Ishikawa (cell line): ENCODE measurements around the gene CCDC121.

Source experiments
- CEBPB ChIP-seq: IDR thresholded peaks from 2 replicates; pipeline ENCODE4 v1.6.1; 2012
- CREB1 ChIP-seq: IDR thresholded peaks from 2 replicates; pipeline ENCODE4 v1.6.1; 2012; ENCODE audit warnings: low read depth
- EGR1 ChIP-seq: IDR thresholded peaks from 2 replicates; pipeline ENCODE4 v1.6.1; 2012
- EP300 ChIP-seq: IDR thresholded peaks from 2 replicates; pipeline ENCODE4 v1.6.1; 2012; ENCODE audit warnings: borderline replicate concordance
- FOXM1 ChIP-seq: IDR thresholded peaks from 2 replicates; pipeline ENCODE4 v1.6.1; 2012; ENCODE audit warnings: low read depth, borderline replicate concordance
- NFIC ChIP-seq: IDR thresholded peaks from 2 replicates; pipeline ENCODE4 v1.6.1; 2012
- RAD21 ChIP-seq: IDR thresholded peaks from 2 replicates; pipeline ENCODE4 v1.6.1; 2012; ENCODE audit warnings: low read depth
- TAF1 ChIP-seq: IDR thresholded peaks from 2 replicates; pipeline ENCODE4 v1.6.1; 2012; ENCODE audit warnings: low read depth, mild to moderate bottlenecking
- TCF12 ChIP-seq: IDR thresholded peaks from 2 replicates; pipeline ENCODE4 v1.6.1; 2012; ENCODE audit warnings: low read depth
- TEAD4 ChIP-seq: IDR thresholded peaks from 2 replicates; pipeline ENCODE4 v1.6.1; 2012
- YY1 ChIP-seq: IDR thresholded peaks from 2 replicates; pipeline ENCODE4 v1.6.1; 2012; ENCODE audit warnings: low read depth
- ZBTB7A ChIP-seq: IDR thresholded peaks from 2 replicates; pipeline ENCODE4 v1.6.1; 2012; ENCODE audit warnings: low read depth
- TF ChIP-seq, protein P1 (sequence below): IDR thresholded peaks from 2 replicates; pipeline ENCODE4 v1.6.1; 2012; ENCODE audit warnings: low read depth, mild to moderate bottlenecking
- TF ChIP-seq, protein P2 (sequence below): IDR thresholded peaks from 2 replicates; pipeline ENCODE4 v1.6.1; 2012
- TF ChIP-seq, protein P3 (sequence below): IDR thresholded peaks from 2 replicates; pipeline ENCODE4 v1.6.1; 2012

The CCDC121 gene, protein sequence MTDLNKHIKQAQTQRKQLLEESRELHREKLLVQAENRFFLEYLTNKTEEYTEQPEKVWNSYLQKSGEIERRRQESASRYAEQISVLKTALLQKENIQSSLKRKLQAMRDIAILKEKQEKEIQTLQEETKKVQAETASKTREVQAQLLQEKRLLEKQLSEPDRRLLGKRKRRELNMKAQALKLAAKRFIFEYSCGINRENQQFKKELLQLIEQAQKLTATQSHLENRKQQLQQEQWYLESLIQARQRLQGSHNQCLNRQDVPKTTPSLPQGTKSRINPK

DNA sequence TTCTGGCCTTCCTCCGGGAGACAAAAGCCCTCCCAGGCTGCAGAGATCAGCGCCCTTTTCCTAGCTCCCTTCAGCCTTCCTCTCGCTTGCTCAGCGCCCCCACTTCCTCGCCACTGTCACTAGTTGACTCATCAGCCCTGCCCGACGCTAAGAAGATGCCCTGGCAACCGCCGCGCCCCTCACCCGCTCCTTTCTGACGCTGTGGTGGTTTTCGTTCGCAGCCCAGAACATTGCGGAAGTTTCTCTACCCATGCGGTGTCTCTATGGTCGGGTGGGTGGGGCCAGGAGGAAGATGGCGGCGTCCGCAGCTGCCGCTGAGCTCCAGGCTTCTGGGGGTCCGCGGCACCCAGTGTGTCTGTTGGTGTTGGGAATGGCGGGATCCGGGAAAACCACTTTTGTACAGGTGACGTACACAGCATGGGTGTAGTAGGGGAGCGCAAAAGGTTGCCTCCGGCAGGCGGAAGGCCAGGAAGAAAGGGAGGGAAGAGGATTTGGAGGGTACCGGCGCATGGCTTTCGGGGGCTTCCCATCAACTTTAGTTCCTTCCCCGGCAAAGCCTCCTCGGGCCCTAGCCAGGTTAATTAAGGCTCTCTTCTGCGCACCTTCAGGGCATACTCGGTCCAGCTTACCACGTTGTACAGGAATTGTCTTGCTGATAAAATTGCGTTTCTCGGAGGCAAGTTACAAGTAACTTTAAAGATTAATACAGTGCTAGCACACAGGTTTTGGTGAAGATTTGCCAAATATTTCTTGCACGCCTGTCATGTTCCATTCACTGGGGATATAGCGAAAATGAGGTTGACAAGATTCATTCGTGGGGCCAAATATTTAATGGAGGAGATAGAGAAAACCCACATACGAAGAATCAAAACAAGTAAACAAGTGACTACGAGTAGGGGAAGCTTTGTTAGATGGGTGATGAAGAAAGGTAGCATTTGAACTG is at the start of gene CCDC121, which contains the start of gene GPN1:
Gene CCDC121, minus strand, starts transcription at position 246 of the 943 bp plus-strand sequence. CDS start 1,213 bp downstream, outside the sequence.
Gene GPN1, plus strand, starts transcription at position 284 of the 943 bp plus-strand sequence. Its CDS starts 9 bp downstream, at position 293.
- TF ChIP-seq YY1 = peak; percentile 97
- 0 out of 2 replicates have a peak, but pooled peaks have one; percentile 28 for TF ChIP-seq NFIC
- TF ChIP-seq, protein P1, sequence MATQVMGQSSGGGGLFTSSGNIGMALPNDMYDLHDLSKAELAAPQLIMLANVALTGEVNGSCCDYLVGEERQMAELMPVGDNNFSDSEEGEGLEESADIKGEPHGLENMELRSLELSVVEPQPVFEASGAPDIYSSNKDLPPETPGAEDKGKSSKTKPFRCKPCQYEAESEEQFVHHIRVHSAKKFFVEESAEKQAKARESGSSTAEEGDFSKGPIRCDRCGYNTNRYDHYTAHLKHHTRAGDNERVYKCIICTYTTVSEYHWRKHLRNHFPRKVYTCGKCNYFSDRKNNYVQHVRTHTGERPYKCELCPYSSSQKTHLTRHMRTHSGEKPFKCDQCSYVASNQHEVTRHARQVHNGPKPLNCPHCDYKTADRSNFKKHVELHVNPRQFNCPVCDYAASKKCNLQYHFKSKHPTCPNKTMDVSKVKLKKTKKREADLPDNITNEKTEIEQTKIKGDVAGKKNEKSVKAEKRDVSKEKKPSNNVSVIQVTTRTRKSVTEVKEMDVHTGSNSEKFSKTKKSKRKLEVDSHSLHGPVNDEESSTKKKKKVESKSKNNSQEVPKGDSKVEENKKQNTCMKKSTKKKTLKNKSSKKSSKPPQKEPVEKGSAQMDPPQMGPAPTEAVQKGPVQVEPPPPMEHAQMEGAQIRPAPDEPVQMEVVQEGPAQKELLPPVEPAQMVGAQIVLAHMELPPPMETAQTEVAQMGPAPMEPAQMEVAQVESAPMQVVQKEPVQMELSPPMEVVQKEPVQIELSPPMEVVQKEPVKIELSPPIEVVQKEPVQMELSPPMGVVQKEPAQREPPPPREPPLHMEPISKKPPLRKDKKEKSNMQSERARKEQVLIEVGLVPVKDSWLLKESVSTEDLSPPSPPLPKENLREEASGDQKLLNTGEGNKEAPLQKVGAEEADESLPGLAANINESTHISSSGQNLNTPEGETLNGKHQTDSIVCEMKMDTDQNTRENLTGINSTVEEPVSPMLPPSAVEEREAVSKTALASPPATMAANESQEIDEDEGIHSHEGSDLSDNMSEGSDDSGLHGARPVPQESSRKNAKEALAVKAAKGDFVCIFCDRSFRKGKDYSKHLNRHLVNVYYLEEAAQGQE = 0 out of 2 replicates have a peak, but pooled peaks have one; percentile 34
- TF ChIP-seq TCF12 = peak; percentile 71
- TF ChIP-seq, protein P2, sequence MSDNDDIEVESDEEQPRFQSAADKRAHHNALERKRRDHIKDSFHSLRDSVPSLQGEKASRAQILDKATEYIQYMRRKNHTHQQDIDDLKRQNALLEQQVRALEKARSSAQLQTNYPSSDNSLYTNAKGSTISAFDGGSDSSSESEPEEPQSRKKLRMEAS = peak; percentile 73
- 0 out of 2 replicates have a peak, but pooled peaks have one; percentile 23 for TF ChIP-seq CREB1
- no peak for TF ChIP-seq FOXM1
- TF ChIP-seq EP300 = 0 out of 2 replicates have a peak, but pooled peaks have one; percentile 34
- peak; percentile 13; the same call in 1 of the 2 replicates for TF ChIP-seq RAD21
- TF ChIP-seq, protein P3, sequence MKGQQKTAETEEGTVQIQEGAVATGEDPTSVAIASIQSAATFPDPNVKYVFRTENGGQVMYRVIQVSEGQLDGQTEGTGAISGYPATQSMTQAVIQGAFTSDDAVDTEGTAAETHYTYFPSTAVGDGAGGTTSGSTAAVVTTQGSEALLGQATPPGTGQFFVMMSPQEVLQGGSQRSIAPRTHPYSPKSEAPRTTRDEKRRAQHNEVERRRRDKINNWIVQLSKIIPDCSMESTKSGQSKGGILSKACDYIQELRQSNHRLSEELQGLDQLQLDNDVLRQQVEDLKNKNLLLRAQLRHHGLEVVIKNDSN = no peak
- TF ChIP-seq TAF1 = peak; percentile 99
- 0 out of 2 replicates have a peak, but pooled peaks have one; percentile 8 for TF ChIP-seq EGR1
- no peak for TF ChIP-seq TEAD4
- no peak for TF ChIP-seq ZBTB7A
- no peak for TF ChIP-seq CEBPB

DNA sequence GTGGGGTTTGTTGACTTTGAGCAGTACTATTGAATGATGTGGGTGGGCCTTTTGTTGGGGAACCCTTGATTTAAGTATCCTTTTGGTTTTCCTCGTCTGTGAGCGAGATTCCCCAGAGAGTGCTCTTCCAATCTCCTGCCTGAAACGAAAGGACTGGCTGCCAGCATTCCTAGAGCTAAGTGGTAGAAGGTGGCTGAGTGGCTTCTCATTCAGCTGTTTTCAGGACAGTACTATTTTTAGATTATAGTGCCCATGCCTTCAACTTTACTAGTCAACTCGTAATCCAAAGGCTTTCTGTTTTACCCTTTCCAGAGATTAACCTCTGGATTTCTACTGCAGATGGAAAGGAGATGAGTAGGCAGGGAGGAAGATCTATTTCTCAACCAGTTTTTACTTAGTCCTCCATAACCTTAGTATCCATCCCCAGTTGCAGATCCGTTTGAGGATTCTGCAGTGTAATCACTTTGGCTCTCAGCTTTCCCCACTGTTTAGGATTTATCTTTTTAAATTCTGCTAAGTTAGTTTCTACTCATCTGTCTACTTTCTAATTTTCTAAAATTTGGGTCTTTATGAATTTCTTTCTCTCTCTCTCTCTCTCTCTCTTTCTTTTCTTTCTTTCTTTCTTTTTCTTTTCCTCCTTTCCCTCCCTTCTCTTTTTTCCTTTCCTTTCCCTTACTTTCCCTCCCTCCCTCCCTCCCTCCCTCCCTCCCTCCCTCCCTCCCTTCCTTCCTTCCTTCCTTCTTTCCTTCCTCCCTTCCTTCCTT is 44.1 kb upstream of the CCDC121 start:
- TF ChIP-seq TCF12 (no peak), ZBTB7A (no peak), FOXM1 (no peak), EGR1 (no peak)
- TF ChIP-seq, protein P2 = no peak

DNA sequence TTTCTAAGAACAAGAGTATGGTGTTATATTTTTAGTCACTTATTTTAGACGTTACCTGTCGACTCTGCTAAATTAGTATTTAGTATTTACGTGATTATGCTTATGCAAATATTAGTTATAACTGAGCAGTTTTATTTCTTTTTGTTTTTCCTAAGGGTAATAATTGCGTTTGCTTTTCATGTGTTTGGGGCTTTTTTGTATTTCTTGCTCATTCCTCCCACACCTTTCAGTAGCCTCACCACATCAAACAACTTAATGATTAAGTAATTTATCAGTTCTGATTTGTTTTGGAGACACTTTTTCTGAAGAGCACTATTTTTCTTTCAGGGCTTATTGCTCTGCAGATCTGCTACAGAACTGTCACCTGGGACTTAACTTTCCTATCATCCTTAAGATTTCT is 42.4 kb upstream of the CCDC121 start:
- no peak for TF ChIP-seq NFIC
- no peak for TF ChIP-seq YY1
- no peak for TF ChIP-seq EP300
- no peak for TF ChIP-seq EGR1
- no peak for TF ChIP-seq TCF12
- no peak for TF ChIP-seq ZBTB7A
- TF ChIP-seq, protein P2 = no peak
- TF ChIP-seq CEBPB = no peak
- TF ChIP-seq CREB1 = no peak
- TF ChIP-seq, protein P3 = no peak

DNA sequence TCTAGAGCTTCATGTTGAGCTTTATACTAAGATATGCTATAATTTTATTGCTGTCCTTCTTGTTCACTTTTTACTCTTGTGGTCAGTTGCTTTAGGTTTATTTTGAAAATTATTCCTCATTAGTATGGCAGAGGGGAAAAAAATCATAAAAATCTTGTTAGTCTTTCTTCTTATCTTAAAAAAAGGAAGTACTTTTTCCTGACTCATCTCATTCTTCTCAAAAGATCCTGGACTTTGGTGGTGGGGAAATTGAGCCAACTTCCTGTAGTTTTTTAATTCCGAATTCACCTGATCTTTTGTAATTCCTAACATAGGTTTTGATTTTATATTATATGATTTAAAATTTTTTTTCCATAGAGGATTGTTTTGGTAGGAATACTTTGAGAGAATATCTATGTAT is 38.6 kb upstream of the CCDC121 start:
- TF ChIP-seq RAD21 (no peak), TAF1 (no peak), CREB1 (no peak), YY1 (no peak), EGR1 (no peak), FOXM1 (no peak), TCF12 (no peak), NFIC (no peak), TEAD4 (no peak), CEBPB (no peak), EP300 (no peak), ZBTB7A (no peak)
- TF ChIP-seq, protein P1 = no peak
- TF ChIP-seq, protein P2 = no peak
- TF ChIP-seq, protein P3 = no peak
